ENCODE measurements around the gene ARHGAP15.

Gene ARHGAP15

GRCh38 chr2:143768991-143769390 is 639.8 kb downstream of the ARHGAP15 start:
- Mint-ChIP-seq H3K27me3 (ENCODE audit: low read depth) (no peaks in the 10 kb centered on the region), H3K4me3 (no peak overlapping the region), H3K36me3 (ENCODE audit: low read depth) (peaks cover 31% of the 10 kb centered on the region), H3K9me3 (no peaks in the 10 kb centered on the region), H3K4me1 (ENCODE audit: low read depth) (no peaks in the 10 kb centered on the region), H3K27ac (no peak overlapping the region)
- DNase-seq (ENCODE audit: low spot score): no peak

- DNase-seq (ENCODE audit: low spot score): no peak
- H3K4me1 Mint-ChIP-seq (ENCODE audit: low read depth): no peaks in the 10 kb centered on the region
- no peaks in the 10 kb centered on the region for H3K27me3 Mint-ChIP-seq (ENCODE audit: low read depth)
- no peaks in the 10 kb centered on the region for H3K9me3 Mint-ChIP-seq
- no peak overlapping the region for H3K27ac Mint-ChIP-seq
- H3K4me3 Mint-ChIP-seq: no peak overlapping the region
- H3K36me3 Mint-ChIP-seq (ENCODE audit: low read depth): peaks cover 25% of the 10 kb centered on the region
Measured at GRCh38 chr2:143771939-143772338, 642.7 kb downstream of the ARHGAP15 start.

DNA sequence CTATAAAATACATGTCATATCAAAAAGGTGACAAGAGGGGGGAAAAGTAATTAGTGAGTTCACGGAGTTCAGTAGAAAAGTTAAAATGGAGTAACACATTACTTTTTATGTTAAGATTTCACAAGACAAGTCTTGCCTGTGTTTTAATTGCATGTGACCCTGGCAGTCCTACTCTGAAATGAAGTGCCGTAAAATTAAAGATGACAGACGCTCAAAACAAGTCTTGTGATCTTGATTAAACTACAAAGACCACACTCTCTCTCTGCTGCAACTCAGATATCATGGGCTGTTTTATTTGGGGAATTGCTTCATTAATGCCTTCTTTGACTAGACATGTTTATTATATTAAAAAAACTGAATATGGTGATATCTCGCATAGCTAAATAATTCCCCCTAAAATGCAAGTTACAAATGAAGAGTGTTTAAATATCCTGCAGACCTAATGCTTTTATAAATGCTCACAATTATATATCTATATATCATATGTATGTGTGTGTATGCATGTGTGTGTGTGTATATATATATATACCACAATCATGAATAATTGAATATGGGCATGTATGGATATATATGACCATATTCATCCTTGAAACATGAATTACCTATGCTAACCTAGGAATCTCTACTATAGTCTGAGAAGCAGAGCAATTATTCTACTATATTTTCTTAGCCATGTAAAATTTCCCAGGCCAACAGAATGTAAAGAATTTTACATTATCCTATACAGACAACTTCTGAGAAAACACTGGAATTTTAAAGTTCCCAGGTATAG is 647.5 kb downstream of the ARHGAP15 start:
- no peaks in the 10 kb centered on the region for H3K27me3 Mint-ChIP-seq (ENCODE audit: low read depth)
- no peaks in the 10 kb centered on the region for H3K36me3 Mint-ChIP-seq (ENCODE audit: low read depth)
- no peak overlapping the region for H3K4me3 Mint-ChIP-seq
- no peak overlapping the region for H3K27ac Mint-ChIP-seq
- H3K4me1 Mint-ChIP-seq (ENCODE audit: low read depth): no peaks in the 10 kb centered on the region
- no peak for DNase-seq (ENCODE audit: low spot score)
- H3K9me3 Mint-ChIP-seq: no peaks in the 10 kb centered on the region

GRCh38 chr2:143779021-143779420 is 649.8 kb downstream of the ARHGAP15 start:
- Mint-ChIP-seq H3K9me3 (no peaks in the 10 kb centered on the region), H3K4me1 (ENCODE audit: low read depth) (no peaks in the 10 kb centered on the region), H3K36me3 (ENCODE audit: low read depth) (no peaks in the 10 kb centered on the region), H3K27me3 (ENCODE audit: low read depth) (no peaks in the 10 kb centered on the region), H3K4me3 (no peak overlapping the region), H3K27ac (no peak overlapping the region)
- no peak for DNase-seq (ENCODE audit: low spot score)

GRCh38 chr2:143786026-143786765 is 657.0 kb downstream of the ARHGAP15 start:
- H3K27me3 Mint-ChIP-seq (ENCODE audit: low read depth): peaks cover 9% of the 10 kb centered on the region
- H3K4me1 Mint-ChIP-seq (ENCODE audit: low read depth): no peaks in the 10 kb centered on the region
- H3K36me3 Mint-ChIP-seq (ENCODE audit: low read depth): no peaks in the 10 kb centered on the region
- no peak overlapping the region for H3K4me3 Mint-ChIP-seq
- H3K9me3 Mint-ChIP-seq: no peaks in the 10 kb centered on the region
- no peak for DNase-seq (ENCODE audit: low spot score)
- no peak overlapping the region for H3K27ac Mint-ChIP-seq

GRCh38 chr2:143787674-143788073 is 658.5 kb downstream of the ARHGAP15 start:
- peaks cover 9% of the 10 kb centered on the region for H3K27me3 Mint-ChIP-seq (ENCODE audit: low read depth)
- H3K4me1 Mint-ChIP-seq (ENCODE audit: low read depth): no peaks in the 10 kb centered on the region
- H3K36me3 Mint-ChIP-seq (ENCODE audit: low read depth): no peaks in the 10 kb centered on the region
- H3K4me3 Mint-ChIP-seq: no peak overlapping the region
- no peak overlapping the region for H3K27ac Mint-ChIP-seq
- no peak for DNase-seq (ENCODE audit: low spot score)
- H3K9me3 Mint-ChIP-seq: no peaks in the 10 kb centered on the region

DNA sequence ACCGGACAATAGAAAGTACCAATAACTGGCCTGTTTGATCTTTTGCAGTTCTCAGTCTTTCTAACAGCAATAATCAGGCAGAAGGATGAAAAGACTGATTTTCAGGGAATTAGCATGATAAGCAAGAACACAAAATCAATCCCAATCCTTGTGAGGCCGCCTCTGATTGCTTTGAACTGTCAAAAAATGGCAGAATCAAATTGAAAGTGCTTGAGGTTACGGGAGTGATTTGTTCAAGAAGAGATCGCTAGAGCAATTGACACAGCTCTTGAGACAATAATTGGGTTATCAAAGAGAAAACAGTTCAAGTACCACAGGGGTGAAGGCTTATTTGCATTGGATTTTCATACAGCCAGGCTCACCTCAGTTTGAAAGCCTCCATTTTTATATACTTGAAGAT is 663.4 kb downstream of the ARHGAP15 start:
- DNase-seq (ENCODE audit: low spot score): no peak
- H3K4me1 Mint-ChIP-seq (ENCODE audit: low read depth): no peaks in the 10 kb centered on the region
- peaks cover 9% of the 10 kb centered on the region for H3K27me3 Mint-ChIP-seq (ENCODE audit: low read depth)
- H3K36me3 Mint-ChIP-seq (ENCODE audit: low read depth): no peaks in the 10 kb centered on the region
- no peaks in the 10 kb centered on the region for H3K9me3 Mint-ChIP-seq
- no peak overlapping the region for H3K27ac Mint-ChIP-seq
- no peak overlapping the region for H3K4me3 Mint-ChIP-seq

GRCh38 chr2:143793381-143793780 is 664.2 kb downstream of the ARHGAP15 start:
- Mint-ChIP-seq H3K36me3 (ENCODE audit: low read depth) (no peaks in the 10 kb centered on the region), H3K27me3 (ENCODE audit: low read depth) (peaks cover 9% of the 10 kb centered on the region), H3K4me3 (no peak overlapping the region), H3K27ac (no peak overlapping the region), H3K9me3 (no peaks in the 10 kb centered on the region), H3K4me1 (ENCODE audit: low read depth) (no peaks in the 10 kb centered on the region)
- DNase-seq (ENCODE audit: low spot score): no peak

- Mint-ChIP-seq H3K4me1 (ENCODE audit: low read depth) (no peaks in the 10 kb centered on the region), H3K9me3 (no peaks in the 10 kb centered on the region), H3K27ac (no peak overlapping the region), H3K4me3 (no peak overlapping the region), H3K27me3 (ENCODE audit: low read depth) (no peaks in the 10 kb centered on the region), H3K36me3 (ENCODE audit: low read depth) (no peaks in the 10 kb centered on the region)
- DNase-seq (ENCODE audit: low spot score): no peak
Measured at GRCh38 chr2:143796051-143796450, 666.8 kb downstream of the ARHGAP15 start.

DNA sequence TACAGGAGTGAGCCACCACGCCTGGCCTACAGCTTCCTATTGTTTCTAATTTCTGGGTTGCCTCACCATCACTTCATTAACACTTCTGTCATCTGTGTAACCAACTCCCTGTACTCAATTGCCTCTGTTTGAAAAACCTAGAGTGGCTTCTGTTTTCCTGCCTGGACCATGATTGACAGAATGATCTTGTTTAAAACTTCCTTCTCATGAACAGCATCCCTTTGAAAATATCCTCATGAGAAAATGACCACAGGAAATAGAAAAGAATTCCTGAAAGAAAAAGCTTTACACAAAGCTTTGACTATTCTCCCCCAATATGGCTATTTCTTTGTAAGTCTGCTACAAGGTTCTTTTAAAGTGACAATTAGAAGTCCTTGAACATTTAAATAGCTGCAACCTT is 672.3 kb downstream of the ARHGAP15 start:
- no peak for DNase-seq (ENCODE audit: low spot score)
- H3K27ac Mint-ChIP-seq: no peak overlapping the region
- peaks cover 1% of the 10 kb centered on the region for H3K4me1 Mint-ChIP-seq (ENCODE audit: low read depth)
- H3K36me3 Mint-ChIP-seq (ENCODE audit: low read depth): no peaks in the 10 kb centered on the region
- no peaks in the 10 kb centered on the region for H3K9me3 Mint-ChIP-seq
- H3K27me3 Mint-ChIP-seq (ENCODE audit: low read depth): peaks cover 2% of the 10 kb centered on the region
- H3K4me3 Mint-ChIP-seq: no peak overlapping the region

DNA sequence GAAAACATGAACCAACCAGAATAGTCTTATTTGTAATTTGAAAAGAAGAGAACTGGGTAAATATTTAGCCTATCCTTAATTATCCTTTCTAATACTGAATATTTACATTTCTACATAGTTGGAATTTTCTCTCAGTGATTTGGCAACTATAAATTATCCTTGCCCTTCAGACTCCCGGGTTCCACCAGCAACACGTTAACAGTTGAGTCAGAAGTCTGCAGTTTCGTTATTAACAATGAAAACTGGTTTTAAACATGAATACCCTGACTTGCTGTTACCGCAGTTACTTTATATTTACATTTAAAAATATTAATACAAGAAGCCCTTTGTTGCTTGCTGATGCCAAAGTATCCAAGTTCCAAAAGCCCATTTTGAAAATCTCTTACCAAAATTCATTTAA is 673.0 kb downstream of the ARHGAP15 start:
- Mint-ChIP-seq H3K36me3 (ENCODE audit: low read depth) (no peaks in the 10 kb centered on the region), H3K27ac (no peak overlapping the region), H3K27me3 (ENCODE audit: low read depth) (peaks cover 2% of the 10 kb centered on the region), H3K4me1 (ENCODE audit: low read depth) (peaks cover 1% of the 10 kb centered on the region), H3K4me3 (no peak overlapping the region), H3K9me3 (no peaks in the 10 kb centered on the region)
- no peak for DNase-seq (ENCODE audit: low spot score)

DNA sequence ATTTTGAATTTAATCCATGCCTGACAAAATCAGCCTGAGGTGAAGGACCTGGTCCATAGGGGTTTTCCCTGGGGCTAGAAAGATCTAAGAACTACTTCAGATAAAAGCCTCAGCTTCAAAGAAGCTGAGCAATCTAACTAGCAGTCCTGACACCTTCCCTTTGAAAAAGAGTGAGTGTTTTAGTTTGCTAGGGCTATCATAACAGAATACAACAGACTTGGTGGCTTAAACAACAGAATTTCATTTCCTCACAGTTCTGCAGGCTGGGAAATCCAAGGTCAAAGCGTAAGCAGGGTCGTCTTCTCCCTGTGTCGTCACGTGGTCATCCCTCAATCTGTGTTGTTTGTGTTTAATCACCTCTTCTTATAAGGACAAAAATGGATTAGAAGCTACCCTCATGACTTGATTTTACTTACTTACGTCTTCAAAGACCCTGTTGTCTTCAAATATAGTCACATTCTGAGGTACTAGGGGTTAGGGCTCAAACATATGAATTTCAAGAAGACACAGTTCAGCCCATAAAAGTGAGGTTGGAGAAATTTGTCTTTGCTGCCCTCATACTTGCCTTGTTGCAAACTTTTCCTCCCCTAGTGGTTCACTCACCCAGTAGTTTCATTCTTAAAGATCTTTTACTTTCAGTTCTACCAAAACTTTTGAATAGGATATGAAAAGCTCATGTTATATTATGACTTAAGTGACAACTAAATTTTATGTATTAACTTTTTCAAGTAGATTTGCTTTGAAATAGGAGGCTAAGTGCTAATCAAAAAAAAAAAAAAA is 673.8 kb downstream of the ARHGAP15 start:
- Mint-ChIP-seq H3K27ac (no peak overlapping the region), H3K4me1 (ENCODE audit: low read depth) (peaks cover 1% of the 10 kb centered on the region), H3K36me3 (ENCODE audit: low read depth) (no peaks in the 10 kb centered on the region), H3K27me3 (ENCODE audit: low read depth) (peaks cover 3% of the 10 kb centered on the region), H3K4me3 (no peak overlapping the region), H3K9me3 (no peaks in the 10 kb centered on the region)
- DNase-seq (ENCODE audit: low spot score): no peak

- H3K36me3 Mint-ChIP-seq (ENCODE audit: low read depth): no peaks in the 10 kb centered on the region
- H3K4me3 Mint-ChIP-seq: no peak overlapping the region
- no peak overlapping the region for H3K27ac Mint-ChIP-seq
- H3K27me3 Mint-ChIP-seq (ENCODE audit: low read depth): peaks cover 7% of the 10 kb centered on the region
- DNase-seq (ENCODE audit: low spot score): no peak
- H3K9me3 Mint-ChIP-seq: no peaks in the 10 kb centered on the region
- H3K4me1 Mint-ChIP-seq (ENCODE audit: low read depth): peaks cover 1% of the 10 kb centered on the region
Measured at GRCh38 chr2:143803936-143804335, 674.7 kb downstream of the ARHGAP15 start.

GRCh38 chr2:143805666-143806065 is 676.4 kb downstream of the ARHGAP15 start:
- Mint-ChIP-seq H3K36me3 (ENCODE audit: low read depth) (no peaks in the 10 kb centered on the region), H3K4me3 (no peak overlapping the region)

More at GRCh38 chr2:143805666-143806065, 676.4 kb downstream of the ARHGAP15 start:
- H3K9me3 Mint-ChIP-seq: no peaks in the 10 kb centered on the region
- H3K27me3 Mint-ChIP-seq (ENCODE audit: low read depth): peaks cover 7% of the 10 kb centered on the region
- H3K27ac Mint-ChIP-seq: no peak overlapping the region
- peaks cover 1% of the 10 kb centered on the region for H3K4me1 Mint-ChIP-seq (ENCODE audit: low read depth)
- no peak for DNase-seq (ENCODE audit: low spot score)
